GM15510 (cell line): ENCODE results near the gene CCDC181.

ENCODE experiments used
- POLR2A ChIP-seq: IDR thresholded peaks from 3 replicates; pipeline ENCODE4 v1.6.1; 2011; ENCODE audit warnings: borderline replicate concordance; ENCODE audit not compliant: insufficient read length; ENCODE audit errors: extremely low read depth

Gene CCDC181

GRCh38 chr1:169427081-169427641 is at the start of gene CCDC181:
TSS of gene CCDC181 (minus strand) at chr1:169427474. CDS start at chr1:169424927, 2,547 bp downstream.
- no peak for TF ChIP-seq POLR2A

GRCh38 chr1:169475806-169476387 is 48.6 kb upstream of the CCDC181 start:
- no peak for TF ChIP-seq POLR2A

- TF ChIP-seq POLR2A = no peak
Observed at GRCh38 chr1:169474302-169474995, 47.2 kb upstream of the CCDC181 start.

- no peak for TF ChIP-seq POLR2A
Observed at GRCh38 chr1:169473347-169473746, 46.1 kb upstream of the CCDC181 start.

GRCh38 chr1:169472738-169473137 is 45.5 kb upstream of the CCDC181 start:
- TF ChIP-seq POLR2A = no peak

- TF ChIP-seq POLR2A = no peak
Observed at GRCh38 chr1:169468982-169469381, 41.7 kb upstream of the CCDC181 start.

- TF ChIP-seq POLR2A = no peak
Observed at GRCh38 chr1:169466259-169467230, 39.3 kb upstream of the CCDC181 start.

GRCh38 chr1:169465281-169465680 is 38.0 kb upstream of the CCDC181 start:
- no peak for TF ChIP-seq POLR2A

- TF ChIP-seq POLR2A = no peak
Observed at GRCh38 chr1:169462385-169462784, 35.1 kb upstream of the CCDC181 start.

- no peak for TF ChIP-seq POLR2A
Observed at GRCh38 chr1:169461390-169462000, 34.2 kb upstream of the CCDC181 start.

- no peak for TF ChIP-seq POLR2A
Observed at GRCh38 chr1:169460191-169460833, 33.0 kb upstream of the CCDC181 start.

- no peak for TF ChIP-seq POLR2A
Observed at GRCh38 chr1:169457443-169457842, 30.2 kb upstream of the CCDC181 start.

GRCh38 chr1:169456029-169456428 is 28.8 kb upstream of the CCDC181 start:
- TF ChIP-seq POLR2A = no peak

GRCh38 chr1:169452921-169453320 is 25.6 kb upstream of the CCDC181 start:
- no peak for TF ChIP-seq POLR2A

GRCh38 chr1:169451218-169451824 is 24.0 kb upstream of the CCDC181 start:
- TF ChIP-seq POLR2A = no peak

GRCh38 chr1:169443923-169444322 is 16.6 kb upstream of the CCDC181 start:
- TF ChIP-seq POLR2A = no peak
